ENCODE data around the gene ZCCHC14.

The ZCCHC14 gene

GRCh38 chr16:87540897-87541146 is 48.0 kb upstream of the ZCCHC14 start:
- Histone ChIP-seq H4K20me1 (ENCODE audit: low read depth, low read length) (no peaks in the 10 kb centered on the region), H3K9me2 (replicated peaks; ENCODE audit: insufficient read depth, low read length) (no peaks in the 10 kb centered on the region), H3K4me2 (ENCODE audit: low read depth, low read length, poor library complexity, severe bottlenecking) (no peak overlapping the region), H3F3A (ENCODE audit: insufficient read depth) (no peaks in the 10 kb centered on the region), H2AFZ (ENCODE audit: low read depth, low read length, severe bottlenecking) (no peak overlapping the region), H3K79me2 (ENCODE audit: insufficient read depth, low read length) (no peaks in the 10 kb centered on the region), H3K4me3 (ENCODE audit: insufficient read depth, low read length, poor library complexity, severe bottlenecking) (no peak overlapping the region), H3K27me3 (ENCODE audit: low read length) (no peaks in the 10 kb centered on the region), H3K36me3 (ENCODE audit: low read length) (no peaks in the 10 kb centered on the region), H3K9ac (ENCODE audit: low read length) (no peak overlapping the region), H3K27ac (ENCODE audit: low read depth, low read length) (no peak overlapping the region), H3K9me3 (ENCODE audit: insufficient read depth, low read length) (no peaks in the 10 kb centered on the region)
- TF ChIP-seq EZH2phosphoT487 (conservative IDR thresholded peaks at IDR 0.05; ENCODE audit: low read length) (no peak), CTCF (IDR thresholded peaks at IDR 0.05; ENCODE audit: insufficient read depth, low read length, poor library complexity, severe bottlenecking) (no peak)

GRCh38 chr16:87540072-87540896 is 47.5 kb upstream of the ZCCHC14 start:
- TF ChIP-seq CTCF (IDR thresholded peaks at IDR 0.05; ENCODE audit: insufficient read depth, low read length, poor library complexity, severe bottlenecking), result no peak
- H3F3A ChIP-seq (ENCODE audit: insufficient read depth), result no peaks in the 10 kb centered on the region
- no peaks in the 10 kb centered on the region for H3K79me2 ChIP-seq (ENCODE audit: insufficient read depth, low read length)
- H3K27ac ChIP-seq (ENCODE audit: low read depth, low read length), result no peak overlapping the region
- H3K36me3 ChIP-seq (ENCODE audit: low read length), result no peaks in the 10 kb centered on the region
- H3K9me2 ChIP-seq (replicated peaks; ENCODE audit: insufficient read depth, low read length), result no peaks in the 10 kb centered on the region
- no peak overlapping the region for H3K4me2 ChIP-seq (ENCODE audit: low read depth, low read length, poor library complexity, severe bottlenecking)
- no peaks in the 10 kb centered on the region for H4K20me1 ChIP-seq (ENCODE audit: low read depth, low read length)
- no peak overlapping the region for H2AFZ ChIP-seq (ENCODE audit: low read depth, low read length, severe bottlenecking)
- H3K9ac ChIP-seq (ENCODE audit: low read length), result no peak overlapping the region
- no peaks in the 10 kb centered on the region for H3K27me3 ChIP-seq (ENCODE audit: low read length)
- no peaks in the 10 kb centered on the region for H3K9me3 ChIP-seq (ENCODE audit: insufficient read depth, low read length)
- H3K4me3 ChIP-seq (ENCODE audit: insufficient read depth, low read length, poor library complexity, severe bottlenecking), result no peak overlapping the region

- Histone ChIP-seq H3K9ac (ENCODE audit: low read length) (no peak overlapping the region), H3K4me2 (ENCODE audit: low read depth, low read length, poor library complexity, severe bottlenecking) (no peak overlapping the region)
- TF ChIP-seq CTCF (IDR thresholded peaks at IDR 0.05; ENCODE audit: insufficient read depth, low read length, poor library complexity, severe bottlenecking) (no peak), EZH2phosphoT487 (conservative IDR thresholded peaks at IDR 0.05; ENCODE audit: low read length) (no peak)
Measured at GRCh38 chr16:87539113-87539512, 46.3 kb upstream of the ZCCHC14 start.

More at GRCh38 chr16:87539113-87539512, 46.3 kb upstream of the ZCCHC14 start:
- no peaks in the 10 kb centered on the region for H3K9me3 ChIP-seq (ENCODE audit: insufficient read depth, low read length)
- H4K20me1 ChIP-seq (ENCODE audit: low read depth, low read length), result no peaks in the 10 kb centered on the region
- H3F3A ChIP-seq (ENCODE audit: insufficient read depth), result no peaks in the 10 kb centered on the region
- H3K27ac ChIP-seq (ENCODE audit: low read depth, low read length), result no peak overlapping the region
- no peak overlapping the region for H2AFZ ChIP-seq (ENCODE audit: low read depth, low read length, severe bottlenecking)
- no peaks in the 10 kb centered on the region for H3K79me2 ChIP-seq (ENCODE audit: insufficient read depth, low read length)
- H3K9me2 ChIP-seq (replicated peaks; ENCODE audit: insufficient read depth, low read length), result no peaks in the 10 kb centered on the region
- no peaks in the 10 kb centered on the region for H3K27me3 ChIP-seq (ENCODE audit: low read length)
- H3K4me3 ChIP-seq (ENCODE audit: insufficient read depth, low read length, poor library complexity, severe bottlenecking), result no peak overlapping the region
- H3K36me3 ChIP-seq (ENCODE audit: low read length), result no peaks in the 10 kb centered on the region
